ENCODE results near the gene CD302.
"Not testable (repeated sequence)": the region's sequence is repeated elsewhere in the genome, so short reads cannot be mapped to it uniquely, and the experiment has no call there.

Gene CD302, protein sequence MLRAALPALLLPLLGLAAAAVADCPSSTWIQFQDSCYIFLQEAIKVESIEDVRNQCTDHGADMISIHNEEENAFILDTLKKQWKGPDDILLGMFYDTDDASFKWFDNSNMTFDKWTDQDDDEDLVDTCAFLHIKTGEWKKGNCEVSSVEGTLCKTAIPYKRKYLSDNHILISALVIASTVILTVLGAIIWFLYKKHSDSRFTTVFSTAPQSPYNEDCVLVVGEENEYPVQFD

DNA sequence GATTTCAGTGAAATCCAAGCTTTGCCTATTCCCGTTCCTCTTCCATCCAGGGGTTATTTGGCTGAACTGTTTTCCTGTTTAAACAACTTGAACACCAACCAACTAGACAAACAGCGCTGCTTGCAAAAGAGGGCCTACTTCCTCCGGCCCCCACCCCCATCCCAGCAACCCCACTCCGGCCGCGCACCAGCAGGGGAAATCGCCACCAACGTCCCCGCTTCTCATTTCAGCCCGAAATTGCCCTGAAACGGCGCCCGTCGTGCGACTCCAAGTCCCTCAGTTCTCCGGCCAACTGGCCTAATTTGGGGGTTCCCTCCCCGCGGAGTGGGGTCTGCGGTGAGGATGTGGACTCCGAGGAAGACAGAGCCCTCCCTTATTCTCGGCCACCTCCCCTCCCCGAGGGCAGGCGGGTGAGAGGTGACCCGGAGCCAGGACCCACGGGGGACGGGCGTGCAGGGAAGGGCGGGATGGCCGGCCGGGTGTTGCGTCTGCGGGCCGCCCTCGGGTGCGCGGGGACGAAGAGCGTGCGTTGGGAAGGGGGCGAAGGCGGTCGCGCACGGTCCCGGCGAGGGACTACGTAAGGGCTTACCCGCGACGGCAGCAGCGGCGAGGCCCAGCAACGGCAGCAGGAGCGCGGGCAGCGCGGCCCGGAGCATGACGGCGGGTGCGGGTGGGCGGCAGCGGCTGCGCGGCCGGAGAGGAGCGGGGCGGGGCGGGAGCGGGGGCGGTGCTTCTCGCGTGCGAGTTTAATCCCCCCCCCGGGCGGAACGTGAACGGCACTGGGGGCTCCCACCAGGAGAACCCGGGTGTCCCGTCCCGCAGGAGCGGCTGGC, at the start of gene CD302:
TSS of gene CD302 (minus strand) at position 666 of the 833 bp plus-strand sequence. CDS start at position 656, 10 bp downstream.
- ATAC-seq = peak; percentile 66 to 67

DNA sequence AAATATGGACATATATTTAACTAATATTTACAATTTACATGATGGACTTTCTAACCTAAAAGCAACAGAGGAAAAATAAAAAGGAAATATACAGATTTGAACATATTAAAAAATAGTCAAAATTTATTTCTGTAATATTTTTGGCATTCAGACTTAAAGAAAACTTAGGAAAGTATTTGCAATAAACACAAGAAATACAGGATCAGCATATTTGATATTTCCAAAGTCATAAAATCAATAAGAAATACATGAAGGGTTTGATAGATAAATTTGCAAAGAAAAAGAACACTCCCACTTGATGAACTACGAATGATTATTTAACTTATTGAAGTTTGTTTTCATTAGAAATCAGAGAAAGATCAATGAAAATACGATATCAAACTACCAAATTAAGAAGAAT, 48.6 kb upstream of the CD302 start:
- no peak for ATAC-seq

DNA sequence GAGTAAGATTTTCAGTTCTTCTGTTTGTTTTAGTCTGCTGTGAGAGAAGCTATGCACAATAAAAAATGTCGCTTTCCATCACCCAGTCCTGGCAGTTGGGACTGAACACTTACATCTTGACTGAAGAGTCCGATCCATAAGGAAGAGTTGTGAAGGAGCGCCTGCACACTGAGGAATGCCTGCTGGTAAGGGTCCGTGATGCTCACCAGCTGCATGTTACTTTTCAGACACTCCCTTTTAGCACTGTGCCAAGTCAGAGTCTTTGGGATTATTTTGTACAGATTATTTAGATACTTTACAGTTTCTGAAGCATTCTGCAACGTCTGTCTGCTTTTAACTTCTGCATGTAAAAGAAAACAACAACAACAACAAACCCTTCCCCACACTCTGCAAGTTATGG, 42.6 kb upstream of the CD302 start:
- no peak for ATAC-seq

DNA sequence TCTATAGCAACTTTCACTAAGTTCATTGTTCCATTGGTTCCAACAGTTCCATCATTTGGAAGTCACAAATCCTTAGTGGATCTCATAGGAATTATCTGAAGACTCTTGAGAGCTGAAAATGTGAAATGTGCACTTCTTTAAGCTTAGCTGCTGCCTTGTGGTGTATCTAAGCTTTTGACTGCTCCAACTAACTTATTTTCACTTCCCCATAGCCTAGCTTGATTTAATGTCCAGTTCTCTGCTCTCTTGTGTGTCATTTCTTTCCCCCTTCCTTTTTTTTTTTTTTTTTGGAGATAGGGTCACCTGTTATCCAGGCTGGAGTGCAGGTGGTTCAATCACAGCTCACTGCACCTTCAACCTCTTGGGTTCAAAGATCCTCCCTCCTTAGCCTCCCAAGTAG, 34.9 kb upstream of the CD302 start:
- no peak for ATAC-seq

DNA sequence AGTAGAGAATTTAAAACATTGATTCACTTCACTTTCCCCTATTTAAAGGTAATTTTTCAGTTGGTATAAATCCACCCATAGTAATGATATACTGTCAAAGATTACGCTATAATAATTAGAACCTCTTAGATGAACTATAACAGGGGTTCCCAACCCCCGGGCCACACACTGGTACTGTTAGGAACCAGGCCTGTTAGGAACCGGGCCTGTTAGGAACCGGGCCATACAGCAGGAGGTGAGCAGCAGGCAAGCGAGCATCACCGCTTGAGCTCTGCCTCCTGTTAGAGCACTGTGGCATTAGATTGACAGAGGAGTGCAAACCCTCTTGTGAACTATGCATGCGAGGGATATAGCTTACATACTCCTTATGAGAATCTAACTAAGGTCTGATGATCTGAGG, 34.0 kb upstream of the CD302 start:
- ATAC-seq = no peak

DNA sequence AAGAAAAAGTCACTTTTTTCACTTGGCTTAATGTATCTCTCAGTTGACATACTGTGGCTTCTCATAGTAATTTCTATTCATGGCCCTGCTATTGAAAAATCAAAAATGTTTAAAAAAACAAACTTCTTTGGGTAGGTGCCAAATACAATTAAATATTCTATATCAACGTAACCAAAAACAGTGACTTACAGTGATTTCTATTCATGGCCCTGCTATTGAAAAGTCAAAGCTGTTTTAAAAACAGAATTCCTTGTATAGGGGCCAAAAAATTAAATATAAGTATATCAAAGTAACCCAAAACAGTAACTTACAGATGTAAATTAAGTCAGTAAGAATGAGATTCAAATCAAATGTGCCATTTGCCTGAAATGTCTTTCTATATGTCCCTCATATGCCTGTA, 31.4 kb upstream of the CD302 start:
- no peak for ATAC-seq

DNA sequence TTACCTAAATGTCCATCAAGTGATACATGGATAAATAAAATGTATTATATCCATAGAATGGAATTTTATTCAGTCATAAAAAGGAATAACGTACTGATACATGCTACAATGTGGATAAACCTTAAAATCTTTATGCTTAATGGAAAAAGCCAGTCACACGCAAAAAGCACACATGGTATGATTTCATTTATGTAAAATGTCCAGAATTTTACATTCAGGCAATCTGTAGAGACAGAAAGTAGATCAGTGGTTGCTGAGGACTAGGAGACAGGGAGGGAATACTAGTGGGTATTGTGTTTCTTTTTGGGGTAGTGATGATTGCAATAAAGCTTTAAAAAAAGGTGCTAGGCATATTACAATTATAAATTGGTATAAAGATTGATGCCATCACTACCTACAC, 30.7 kb upstream of the CD302 start:
- ATAC-seq = no peak

DNA sequence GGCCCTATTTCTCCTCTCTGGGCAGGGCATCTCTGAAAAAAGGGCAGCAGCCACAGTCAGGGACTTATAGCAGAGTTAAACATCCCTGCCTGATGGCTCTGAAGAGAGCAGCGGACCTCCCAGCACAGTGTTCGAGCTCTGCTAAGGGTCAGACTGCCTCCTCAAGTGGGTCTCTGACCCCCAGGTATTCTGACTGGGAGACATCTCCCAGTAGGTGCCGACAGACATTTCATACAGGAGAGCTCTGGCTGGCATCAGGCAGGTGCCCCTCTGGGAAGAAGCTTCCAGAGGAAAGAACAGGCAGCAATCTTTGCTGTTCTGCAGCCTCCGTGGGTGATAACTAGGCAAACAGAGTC, 24.4 kb upstream of the CD302 start:
- not testable (repeated sequence) for ATAC-seq

DNA sequence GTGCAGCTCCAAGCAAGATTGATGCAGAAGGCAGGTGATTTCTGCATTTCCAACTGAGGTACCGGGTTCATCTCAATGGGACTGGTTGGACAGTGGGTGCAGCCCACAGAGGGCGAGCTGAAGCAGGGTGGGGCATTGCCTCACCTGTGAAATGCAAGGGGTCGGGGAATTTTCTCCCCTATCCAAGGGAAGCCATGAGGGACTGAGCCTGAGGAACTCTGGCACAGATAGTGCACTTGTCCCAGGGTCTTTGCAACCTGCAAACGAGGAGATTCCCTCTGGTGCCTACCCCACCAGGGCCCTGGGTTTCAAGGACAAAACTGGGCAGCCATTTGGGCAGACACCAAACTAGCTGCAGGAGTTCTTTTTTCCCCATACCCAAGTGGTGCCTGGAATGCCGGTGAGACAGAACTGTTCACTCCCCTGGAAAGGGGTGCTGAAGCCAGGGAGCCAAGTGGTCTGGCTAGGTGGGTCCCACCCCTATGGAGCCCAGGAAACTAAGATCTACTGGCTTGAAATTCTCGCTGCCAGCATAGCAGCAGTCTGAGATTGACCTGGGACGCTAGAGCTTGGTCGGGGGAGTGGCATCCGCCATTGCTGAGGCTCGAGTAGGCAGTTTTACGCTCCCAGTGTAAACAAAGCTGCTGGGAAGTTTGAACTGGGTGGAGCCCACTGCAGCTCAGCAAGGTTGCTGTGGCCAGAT, 23.9 kb upstream of the CD302 start:
- not testable (repeated sequence) for ATAC-seq

DNA sequence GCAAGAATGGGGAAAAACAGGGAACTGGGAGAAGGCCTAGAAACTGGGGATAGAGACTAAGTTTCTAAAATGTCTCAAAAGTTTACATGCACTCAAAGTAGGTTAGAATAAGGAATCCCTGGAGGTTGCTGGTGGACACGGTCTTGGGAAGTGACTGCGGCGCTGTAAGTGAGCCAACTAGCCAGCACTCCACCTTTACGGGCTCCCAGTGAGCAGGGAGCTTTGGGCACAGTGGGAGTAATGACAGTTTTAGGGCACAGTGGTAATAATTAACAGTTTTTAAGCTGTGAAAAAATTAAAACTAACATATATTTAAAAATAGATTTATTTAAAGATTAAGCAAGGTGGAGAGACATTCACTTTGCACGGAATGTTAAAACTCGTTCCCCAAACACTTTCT, 20.9 kb upstream of the CD302 start:
- ATAC-seq = no peak

DNA sequence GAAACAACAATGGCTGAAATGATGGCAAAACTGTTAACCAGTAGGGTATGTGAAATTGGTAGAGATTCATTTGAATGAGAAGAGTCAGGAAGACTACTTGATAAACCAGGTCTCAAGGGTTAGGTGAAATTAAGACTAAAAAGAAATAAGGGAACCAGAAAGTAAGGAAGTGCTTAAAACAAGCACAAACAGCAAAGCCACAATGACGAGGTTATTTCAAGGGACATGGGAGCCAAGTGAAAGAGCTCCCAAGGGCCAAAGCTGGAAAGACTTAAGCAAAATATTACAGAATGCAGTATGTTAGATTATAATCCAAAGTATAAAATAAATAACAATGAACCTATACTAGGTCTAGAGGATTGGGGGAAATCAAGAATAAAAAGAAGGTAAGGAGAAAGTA, 19.3 kb upstream of the CD302 start:
- ATAC-seq = no peak

DNA sequence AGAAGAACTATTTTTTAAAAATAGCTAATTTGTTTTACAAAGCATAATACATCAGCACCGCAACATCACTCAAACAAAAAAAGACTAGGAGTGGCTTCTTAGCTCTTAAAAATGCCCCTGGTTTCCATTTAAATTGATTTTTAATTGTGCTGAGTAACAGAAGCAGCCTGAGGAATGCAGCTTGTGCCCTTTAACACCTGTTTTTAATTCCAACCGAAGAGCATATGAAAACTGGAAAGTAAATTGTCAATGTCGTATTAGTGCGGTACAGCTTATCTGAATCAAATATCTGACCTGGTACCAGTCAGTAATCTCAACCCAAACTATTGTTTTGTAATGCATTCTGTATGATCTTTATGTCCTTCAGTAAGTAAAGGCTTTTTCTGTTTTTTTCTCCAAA, 13.2 kb upstream of the CD302 start:
- ATAC-seq = no peak

DNA sequence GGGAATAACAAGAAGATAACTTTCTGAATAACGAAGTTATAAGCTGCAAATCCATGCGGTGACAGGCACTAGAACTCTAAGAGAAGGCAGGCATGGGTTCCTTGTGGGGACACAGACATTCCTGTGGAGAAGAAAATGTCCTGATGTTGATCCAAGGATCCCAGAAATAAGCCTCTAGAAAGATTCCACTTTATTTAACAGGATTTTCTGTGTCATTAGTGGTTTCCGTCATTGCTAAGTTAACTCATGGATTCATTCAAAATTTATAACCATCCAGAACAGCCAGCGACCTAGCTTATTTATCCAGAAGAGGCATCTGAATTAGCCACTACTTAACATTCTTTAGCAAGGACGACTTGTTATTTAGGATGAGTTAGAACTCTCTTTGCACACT, 10.0 kb upstream of the CD302 start:
- ATAC-seq = no peak

DNA sequence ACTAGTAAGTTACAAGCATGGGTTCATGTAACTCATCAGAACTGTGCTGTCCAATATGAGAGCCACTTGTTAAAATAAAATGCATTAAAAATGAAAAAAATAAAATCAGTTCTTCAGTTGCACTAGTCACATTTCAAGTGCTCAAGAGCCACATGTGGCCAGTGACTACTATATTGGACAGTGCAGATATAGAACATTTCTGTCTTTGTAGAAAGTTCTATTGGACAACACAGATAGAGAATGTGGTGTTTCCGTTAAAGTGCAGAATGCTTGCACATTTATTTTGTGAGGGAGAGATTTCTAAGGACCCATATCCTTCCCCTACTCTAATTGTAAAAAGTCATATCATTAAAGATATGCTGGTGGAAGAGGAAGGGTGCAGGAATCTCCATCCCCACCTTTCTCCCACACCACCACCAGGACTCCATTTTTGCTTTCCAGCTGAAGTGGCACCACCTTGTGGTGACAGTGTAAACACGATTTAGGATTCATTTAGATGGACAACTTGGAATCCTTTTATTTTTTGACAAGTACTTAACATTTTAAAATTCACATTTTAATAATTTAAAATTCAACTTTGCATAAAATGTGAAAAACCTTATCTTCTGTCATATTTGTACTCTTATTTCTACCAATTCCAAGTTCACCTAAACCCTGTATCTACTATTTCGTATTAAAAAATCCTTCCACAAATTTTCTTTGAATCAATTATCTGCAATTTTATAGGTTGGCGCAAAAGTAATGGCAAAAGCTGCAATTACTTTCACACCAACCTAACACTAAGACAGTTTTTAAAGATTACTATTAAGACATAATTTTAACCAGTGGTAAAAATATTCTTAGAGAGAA, 9.4 kb upstream of the CD302 start:
- ATAC-seq = no peak

DNA sequence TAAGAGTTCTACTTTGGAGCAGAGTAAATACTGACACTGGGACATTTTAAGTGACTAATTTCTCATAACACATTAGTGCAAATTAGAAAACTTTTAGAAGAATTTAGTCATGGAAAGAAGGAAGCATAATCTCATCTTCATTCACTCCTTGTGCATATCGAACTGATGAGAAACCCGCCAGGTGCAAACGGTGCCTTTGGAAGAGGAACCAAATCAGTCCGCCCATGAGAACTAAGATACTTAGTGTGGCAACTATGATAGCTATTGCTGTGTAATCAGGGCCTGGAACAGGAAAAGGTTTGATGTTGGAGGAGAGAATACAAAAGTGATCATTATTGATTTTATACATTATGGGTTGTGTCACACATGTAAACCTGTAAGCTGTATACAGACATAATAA, 6.9 kb upstream of the CD302 start:
- ATAC-seq = no peak

DNA sequence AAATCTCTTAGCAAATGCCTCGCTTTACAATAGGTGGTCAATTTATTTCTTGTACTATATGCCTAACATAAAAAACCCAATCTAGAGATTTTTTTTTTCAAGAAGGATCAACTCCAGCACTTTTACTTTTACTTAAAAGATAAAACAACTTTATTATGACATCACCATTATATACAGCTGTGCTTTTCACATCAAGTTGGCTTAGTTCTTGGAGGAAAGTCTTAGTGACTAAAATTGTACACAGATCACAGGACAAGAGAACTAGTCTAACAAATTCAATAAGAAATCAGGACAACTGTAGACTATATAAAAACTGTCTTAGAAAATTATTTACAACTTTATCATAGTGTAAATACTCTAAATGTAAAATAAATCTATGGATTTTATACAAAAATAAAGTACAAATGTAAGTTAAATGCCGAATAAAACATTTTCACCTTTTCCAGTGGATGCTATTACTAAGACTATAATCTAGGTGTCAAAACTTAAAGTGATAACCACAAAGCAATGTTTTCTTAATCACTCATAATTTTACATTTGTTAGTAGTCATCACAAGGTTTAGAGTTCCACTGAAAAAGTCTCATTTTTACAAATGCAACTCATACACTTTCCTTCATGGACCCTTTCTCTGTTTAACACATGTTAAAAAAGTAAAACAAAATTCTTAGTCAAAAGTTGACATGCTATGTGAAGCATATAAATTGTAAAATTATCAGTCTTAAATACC, 5.4 kb upstream of the CD302 start:
- peak in 1 of 2 donors; percentile 55 for ATAC-seq

DNA sequence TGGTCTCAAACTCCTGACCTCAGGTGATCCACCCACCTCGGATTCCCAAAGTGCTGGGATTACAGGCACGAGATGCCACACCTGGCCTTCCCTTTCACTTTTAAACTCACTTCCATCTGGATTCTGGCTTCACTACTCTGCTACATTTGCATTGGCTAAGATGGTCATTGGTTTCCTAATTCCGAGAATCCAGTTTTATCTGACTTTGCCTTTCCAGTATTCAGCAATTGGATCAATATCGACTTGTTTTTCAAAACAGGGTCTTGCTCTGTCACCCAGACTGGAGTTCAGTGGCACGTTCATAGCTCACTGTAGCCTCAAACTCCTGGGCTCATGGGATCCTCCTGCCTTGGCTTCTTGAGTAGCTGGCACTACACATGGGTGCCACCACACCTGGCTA, 4.7 kb upstream of the CD302 start:
- no peak for ATAC-seq

DNA sequence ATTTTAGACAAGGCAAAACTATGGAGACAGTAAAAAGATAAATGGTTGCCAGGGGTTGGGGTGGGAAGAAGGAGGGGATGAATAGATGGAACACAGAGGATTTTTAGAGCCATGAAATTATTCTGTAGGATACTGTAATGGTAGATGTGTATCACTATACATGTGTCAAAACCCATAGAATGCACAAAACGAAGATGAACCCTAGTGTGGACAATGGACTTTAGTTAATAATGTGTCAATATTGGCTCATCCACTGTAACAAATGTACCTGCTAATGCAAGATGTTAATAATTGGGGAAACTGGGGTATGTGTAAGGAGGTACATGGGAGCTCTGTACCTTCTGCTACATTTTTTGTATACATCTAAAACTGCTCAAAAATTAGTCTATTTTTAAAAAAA, 1.8 kb upstream of the CD302 start:
- no peak for ATAC-seq

DNA sequence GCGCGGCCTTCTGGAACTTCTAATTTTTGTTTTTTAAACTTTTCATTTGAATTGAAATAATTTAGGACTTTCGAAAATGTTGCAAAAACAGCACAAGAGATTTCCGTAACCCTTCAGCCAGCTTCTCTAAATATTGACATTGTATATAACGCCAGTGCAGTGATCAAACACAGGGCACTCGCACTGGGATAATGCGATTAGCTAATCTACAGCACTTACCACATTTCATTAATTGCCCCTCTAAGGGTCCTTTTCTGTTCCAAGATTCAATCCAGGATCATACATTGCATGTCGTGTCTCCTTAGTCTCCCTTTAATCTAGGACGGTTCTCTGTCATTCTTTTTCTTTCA, 343 bp upstream of the CD302 start:
- ATAC-seq = no peak

DNA sequence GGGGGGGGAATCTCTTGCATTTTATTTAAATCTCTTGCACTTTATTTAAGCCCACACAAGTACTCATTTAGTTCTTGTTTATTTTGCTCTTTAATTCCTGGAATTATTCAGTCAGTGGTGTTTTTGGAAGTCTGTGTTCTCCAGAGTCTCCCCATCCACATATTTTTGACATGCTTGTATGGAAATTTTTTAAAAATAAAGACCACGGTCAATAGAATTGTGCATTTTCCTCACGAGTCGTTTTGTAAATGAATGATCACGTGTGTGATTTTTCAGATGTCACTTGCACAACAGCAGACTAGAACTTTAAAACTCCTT, 824 bp downstream of the CD302 start:
- ATAC-seq = no peak

DNA sequence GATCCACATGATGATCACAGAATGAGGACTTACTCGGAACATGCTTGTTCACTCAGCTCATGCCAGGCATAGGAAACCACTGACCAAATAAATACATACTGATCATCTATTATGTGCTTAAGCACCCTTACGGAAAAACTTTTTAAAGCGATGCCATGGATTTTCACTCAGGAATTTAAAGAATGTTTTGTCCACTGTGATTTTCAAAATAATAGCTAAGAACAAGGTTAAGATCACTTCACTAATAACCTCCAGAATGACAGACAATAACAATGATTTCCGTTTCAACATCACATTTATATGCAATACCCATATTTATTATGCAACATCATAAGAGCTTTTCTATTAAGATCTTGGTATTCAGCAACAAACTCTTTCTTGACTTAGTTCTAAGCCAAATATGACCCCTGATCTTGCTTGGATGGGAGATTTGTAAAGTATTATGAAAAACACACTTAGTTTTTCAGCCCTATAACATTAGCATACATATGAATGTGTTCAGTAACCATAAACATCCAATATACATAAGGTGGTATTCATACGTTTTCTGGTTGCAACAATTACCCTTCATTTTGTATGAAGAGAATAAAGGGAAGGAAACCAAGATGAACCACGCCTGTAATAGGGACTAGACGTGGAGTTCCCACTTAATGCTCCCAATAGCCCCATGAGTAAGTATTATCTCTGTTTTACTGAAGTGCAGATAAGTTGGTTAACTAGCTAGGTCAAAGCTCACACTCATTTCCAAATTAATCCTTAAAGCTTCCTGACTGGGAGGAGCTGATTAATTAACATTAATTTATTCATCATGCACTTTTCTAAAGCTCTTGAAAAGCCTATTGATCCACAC, 1.9 kb downstream of the CD302 start:
- no peak for ATAC-seq

DNA sequence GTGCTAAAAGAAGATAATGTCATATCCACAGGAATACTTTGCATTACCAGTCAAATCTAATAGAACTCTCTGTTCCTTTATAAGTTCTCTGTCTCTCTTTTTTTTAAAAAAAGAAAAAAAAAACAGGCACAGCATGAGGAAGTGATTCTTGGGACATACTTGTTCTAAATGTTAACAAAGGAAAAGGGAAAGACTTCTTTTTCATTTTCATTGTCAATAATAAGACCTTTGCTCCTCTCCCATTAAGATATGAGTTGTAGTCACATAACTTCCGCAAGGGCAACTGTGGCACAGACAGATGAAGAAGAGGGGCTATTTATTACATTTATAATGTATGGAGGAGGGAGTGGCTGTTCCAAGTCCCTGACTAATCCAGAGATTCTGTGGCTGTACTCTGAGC, 4.7 kb downstream of the CD302 start:
- ATAC-seq = no peak
